Upper lobe of right lung (tissue), 1 donor: ENCODE results near the gene SKI. TPM values are rescaled to one million over a fixed set of nuclear protein-coding genes. Genes with fewer than 3 reads are reported as not detected.

ENCODE experiments used
- ATAC-seq: fragments of 200-7000 bp; cut with Tn5 transposase; one replicate; pipeline ENCODE4 v1.9.1; 2020; ENCODE audit warnings: mild to moderate bottlenecking, moderate library complexity
- DNase-seq: peaks from one replicate; pipeline ENCODE4 v3.0.0-alpha.2; 2020
- H3K27ac ChIP-seq: fragments of 200-600 bp; one replicate; pipeline ENCODE4 v1.8.0; 2022
- H3K27me3 ChIP-seq: fragments of 200-600 bp; one replicate; pipeline ENCODE4 v1.8.0; 2022; ENCODE audit warnings: mild to moderate bottlenecking
- H3K36me3 ChIP-seq: fragments of 200-600 bp; one replicate; pipeline ENCODE4 v1.8.0; 2022
- H3K4me1 ChIP-seq: fragments of 200-600 bp; one replicate; pipeline ENCODE4 v1.8.0; 2022
- H3K4me3 ChIP-seq: fragments of 200-600 bp; one replicate; pipeline ENCODE4 v1.8.0; 2022; ENCODE audit warnings: mild to moderate bottlenecking
- H3K9me3 ChIP-seq: fragments of 200-600 bp; one replicate; pipeline ENCODE4 v1.8.0; 2022
- intact Hi-C: fragments of 100-400 bp; cut with DNase I; formaldehyde crosslinking; loops from one replicate; pipeline ENCODE4 v1.11.0; 2022
- total RNA-seq: library from RNA; stranded (reverse); fragmentation: NEBNext Ultra II Directional; extraction: Animal tissue kit (Norgen Biotek cat#: 25700); gene quantifications from one replicate; pipeline ENCODE4 v1.2.1, GENCODE V29; 2021
- TF ChIP-seq, protein P1 (sequence below): fragments of 200-600 bp; IDR thresholded peaks from one replicate; pipeline ENCODE4 v1.8.0; 2022; ENCODE audit warnings: antibody characterized with exemption
- donor health status: DM: no; HTN: yes; CAD: no; lungs with severe emphysema.

The SKI gene
- total RNA-seq, 1 donor from 2014 or later: 89.6 TPM

DNA sequence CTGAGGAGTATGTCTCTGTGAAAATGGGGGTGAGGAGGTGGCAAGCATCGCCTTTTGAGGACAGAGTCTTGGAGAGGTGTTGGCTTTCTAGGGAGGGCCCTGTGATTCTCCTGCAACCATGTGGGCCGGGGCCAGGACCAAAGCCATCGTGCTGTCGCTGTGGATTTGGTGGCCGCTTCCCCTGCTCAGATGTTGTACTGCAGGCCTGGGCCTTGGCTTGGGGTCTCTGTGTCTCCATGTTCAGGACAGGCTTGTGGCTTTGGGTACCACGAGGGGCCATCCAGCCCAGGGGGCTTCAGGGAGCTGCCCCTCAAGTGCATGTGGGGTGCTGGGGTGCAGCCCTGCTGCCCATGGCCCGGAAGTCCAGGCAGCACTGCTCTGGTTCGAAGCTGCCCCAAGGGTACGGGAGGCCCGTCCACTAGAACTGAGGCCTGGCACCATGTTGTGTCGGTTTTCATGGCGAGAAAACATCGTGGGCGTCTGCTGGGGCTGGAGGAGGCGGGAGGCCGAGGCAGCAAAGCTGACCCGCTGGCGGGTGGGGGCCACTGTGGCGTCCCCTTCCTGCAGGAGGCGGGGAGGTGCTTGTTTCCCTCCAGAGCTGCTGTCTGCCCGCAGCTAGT is 55.4 kb downstream of the SKI start:
- intact Hi-C loops: no loop called here

DNA sequence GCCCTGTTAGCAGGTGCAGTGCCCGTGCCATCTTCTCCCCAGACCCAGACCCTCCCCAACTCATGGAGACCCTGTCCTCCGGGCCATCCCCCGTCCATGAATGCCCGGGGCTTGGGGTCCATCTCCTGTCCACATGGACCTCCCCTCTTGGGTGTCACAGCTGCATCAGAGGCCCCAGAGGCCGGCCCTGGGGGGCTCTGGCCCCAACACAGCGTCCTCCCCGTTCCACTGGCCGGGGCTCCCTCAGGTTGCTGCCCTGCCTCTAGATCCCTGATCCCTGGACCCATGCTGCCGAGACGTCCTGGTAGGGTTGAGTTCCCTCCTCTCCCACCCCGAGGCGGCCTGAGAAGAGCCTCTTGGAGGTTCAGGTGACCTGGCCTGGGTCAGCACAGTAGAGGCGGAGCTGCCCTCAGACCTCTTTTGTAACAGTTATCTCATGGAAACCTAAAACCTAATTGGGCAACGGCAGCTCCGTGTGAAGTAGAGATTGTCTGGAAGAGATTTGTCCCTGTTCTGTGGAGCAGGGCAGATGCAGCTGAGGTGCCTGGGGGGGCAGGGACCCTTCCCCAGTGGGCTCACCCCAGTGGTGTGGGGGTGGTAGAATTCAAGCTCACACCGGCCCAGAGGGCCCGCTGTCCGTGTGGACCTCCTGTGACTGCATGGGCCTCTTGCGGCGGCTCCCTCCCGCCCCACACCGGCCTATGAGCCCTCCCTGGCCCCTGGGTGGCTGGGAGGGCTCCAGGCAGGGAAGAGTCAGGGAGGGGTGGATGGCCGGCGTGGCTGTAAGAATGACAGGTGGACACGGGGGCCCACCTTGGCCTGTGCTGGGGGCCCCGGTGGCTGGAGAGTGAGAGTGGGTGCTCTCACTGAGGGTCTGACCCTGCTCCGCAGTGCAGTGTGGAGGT is 56.1 kb downstream of the SKI start:
- no peaks in the 10 kb centered on the region for H3K36me3 ChIP-seq

More for the DNA sequence above, 55.4 kb downstream of the SKI start:
- H3K4me3 ChIP-seq: no peak overlapping the region
- no peaks in the 10 kb centered on the region for H3K9me3 ChIP-seq
- H3K4me1 ChIP-seq: peaks cover 36% of the 10 kb centered on the region
- no peaks in the 10 kb centered on the region for H3K36me3 ChIP-seq
- no peaks in the 10 kb centered on the region for H3K27me3 ChIP-seq
- no peak for ATAC-seq
- H3K27ac ChIP-seq: no peak overlapping the region
- TF ChIP-seq, protein P1, sequence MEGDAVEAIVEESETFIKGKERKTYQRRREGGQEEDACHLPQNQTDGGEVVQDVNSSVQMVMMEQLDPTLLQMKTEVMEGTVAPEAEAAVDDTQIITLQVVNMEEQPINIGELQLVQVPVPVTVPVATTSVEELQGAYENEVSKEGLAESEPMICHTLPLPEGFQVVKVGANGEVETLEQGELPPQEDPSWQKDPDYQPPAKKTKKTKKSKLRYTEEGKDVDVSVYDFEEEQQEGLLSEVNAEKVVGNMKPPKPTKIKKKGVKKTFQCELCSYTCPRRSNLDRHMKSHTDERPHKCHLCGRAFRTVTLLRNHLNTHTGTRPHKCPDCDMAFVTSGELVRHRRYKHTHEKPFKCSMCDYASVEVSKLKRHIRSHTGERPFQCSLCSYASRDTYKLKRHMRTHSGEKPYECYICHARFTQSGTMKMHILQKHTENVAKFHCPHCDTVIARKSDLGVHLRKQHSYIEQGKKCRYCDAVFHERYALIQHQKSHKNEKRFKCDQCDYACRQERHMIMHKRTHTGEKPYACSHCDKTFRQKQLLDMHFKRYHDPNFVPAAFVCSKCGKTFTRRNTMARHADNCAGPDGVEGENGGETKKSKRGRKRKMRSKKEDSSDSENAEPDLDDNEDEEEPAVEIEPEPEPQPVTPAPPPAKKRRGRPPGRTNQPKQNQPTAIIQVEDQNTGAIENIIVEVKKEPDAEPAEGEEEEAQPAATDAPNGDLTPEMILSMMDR: no peak
- no peak for DNase-seq

DNA sequence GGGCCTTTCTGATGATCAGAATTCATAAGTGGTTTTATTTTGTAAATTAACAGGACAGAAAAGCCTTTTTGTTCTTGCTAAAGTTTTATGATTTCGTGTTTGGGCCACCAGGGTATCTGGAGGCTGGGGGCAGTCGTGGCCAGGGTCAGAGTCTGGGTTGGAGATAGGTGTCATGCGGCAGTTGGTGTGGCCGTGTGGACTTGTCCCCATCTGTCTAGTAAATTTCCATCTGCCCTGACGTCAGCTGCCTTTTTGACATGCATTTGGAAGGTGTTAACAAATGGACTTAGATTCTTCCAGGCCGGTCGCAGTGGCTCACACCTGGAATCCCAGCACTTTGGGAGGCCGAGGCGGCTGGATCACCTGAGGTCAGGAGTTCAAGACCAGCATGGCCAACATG is 56.8 kb downstream of the SKI start:
- no peaks in the 10 kb centered on the region for H3K36me3 ChIP-seq
- ATAC-seq (no peak), DNase-seq (no peak)
- no peak overlapping the region for H3K4me3 ChIP-seq
- H3K4me1 ChIP-seq: peaks cover 36% of the 10 kb centered on the region
- H3K27ac ChIP-seq: peak overlapping the region; percentile 51
- no peaks in the 10 kb centered on the region for H3K9me3 ChIP-seq
- intact Hi-C loops: no loop called here
- TF ChIP-seq, protein P1: no peak
- no peaks in the 10 kb centered on the region for H3K27me3 ChIP-seq

More for the DNA sequence above, 56.1 kb downstream of the SKI start:
- DNase-seq (no peak), ATAC-seq (peak; percentile 5)
- Histone ChIP-seq H3K9me3 (no peaks in the 10 kb centered on the region), H3K4me1 (peaks cover 36% of the 10 kb centered on the region), H3K27me3 (no peaks in the 10 kb centered on the region), H3K4me3 (no peak overlapping the region), H3K27ac (peak overlapping the region; percentile 51)
- intact Hi-C loops: no loop called here
- TF ChIP-seq, protein P1: no peak

DNA sequence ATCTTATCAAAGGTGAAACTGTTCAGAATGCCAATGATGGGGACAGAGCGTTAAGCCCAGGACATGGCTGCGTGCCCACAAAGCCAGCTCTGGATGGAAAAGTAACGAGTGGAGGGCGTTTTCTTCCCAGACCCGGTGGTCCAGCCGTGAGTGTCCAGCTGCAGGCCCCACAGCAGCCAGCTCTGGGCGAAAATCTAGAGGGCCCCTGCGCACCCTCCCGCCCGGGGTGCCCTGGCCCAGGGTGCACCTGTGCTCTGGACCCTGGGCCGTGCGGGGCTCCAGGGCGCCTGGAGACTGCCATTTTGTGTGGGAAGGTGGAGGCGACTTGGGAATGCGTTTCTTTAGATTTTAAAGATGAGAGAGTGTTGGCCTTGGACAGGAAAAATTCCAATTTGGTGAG is 58.8 kb downstream of the SKI start:
- H3K4me3 ChIP-seq: no peak overlapping the region
- H3K27ac ChIP-seq: no peak overlapping the region
- H3K4me1 ChIP-seq: peaks cover 53% of the 10 kb centered on the region
- H3K36me3 ChIP-seq: no peaks in the 10 kb centered on the region
- no peaks in the 10 kb centered on the region for H3K9me3 ChIP-seq
- no peaks in the 10 kb centered on the region for H3K27me3 ChIP-seq
- TF ChIP-seq, protein P1: no peak
- intact Hi-C loops: no loop called here
- no peak for DNase-seq
- ATAC-seq: no peak

DNA sequence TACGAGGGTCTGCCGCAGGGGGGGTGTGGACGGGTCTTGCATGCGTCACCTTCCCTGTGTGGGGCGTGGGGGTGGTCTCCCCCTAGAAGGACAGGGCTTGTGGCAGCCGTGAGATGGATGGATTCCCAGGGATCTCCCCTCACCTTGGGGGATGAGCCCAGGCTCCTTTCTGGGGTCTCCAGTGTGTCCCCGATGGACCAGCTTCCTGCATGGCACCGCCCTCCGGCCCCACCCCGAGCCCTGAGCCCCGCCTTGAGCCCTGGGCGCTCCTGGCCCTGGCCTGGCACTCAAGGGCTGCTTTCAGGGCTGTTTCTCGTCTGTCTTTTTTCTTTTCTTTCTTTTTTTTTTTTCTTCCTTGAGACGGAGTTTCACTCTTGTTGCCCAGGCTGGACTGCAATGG is 59.5 kb downstream of the SKI start:
- Histone ChIP-seq H3K27me3 (no peaks in the 10 kb centered on the region), H3K9me3 (no peaks in the 10 kb centered on the region), H3K27ac (no peak overlapping the region), H3K4me1 (peaks cover 60% of the 10 kb centered on the region), H3K36me3 (no peaks in the 10 kb centered on the region), H3K4me3 (no peak overlapping the region)
- TF ChIP-seq, protein P1: no peak
- ATAC-seq (no peak), DNase-seq (no peak)
- intact Hi-C loops: no loop called here
